HG03521 (cell line): ENCODE results near the gene ARRDC4.

Experiments used
- ATAC-seq: cut with Tn5 transposase; IDR thresholded peaks from one replicate; pipeline ENCODE4 v1.9.1; 2021; ENCODE audit warnings: mild to moderate bottlenecking, moderate library complexity; ENCODE audit not compliant: unreplicated experiment

ARRDC4 gene

GRCh38 chr15:97995881-97996603, 35.5 kb downstream of the ARRDC4 start:
- no peak for ATAC-seq

GRCh38 chr15:97998307-97999071, 38.0 kb downstream of the ARRDC4 start:
- ATAC-seq, result no peak

GRCh38 chr15:98000249-98001203, 40.0 kb downstream of the ARRDC4 start:
- no peak for ATAC-seq

GRCh38 chr15:98001663-98002194, 41.2 kb downstream of the ARRDC4 start:
- ATAC-seq, result no peak

GRCh38 chr15:98002419-98002818, 41.9 kb downstream of the ARRDC4 start:
- no peak for ATAC-seq

- ATAC-seq, result no peak
These were observed 42.4 kb downstream of the ARRDC4 start for GRCh38 chr15:98002866-98003265.

- ATAC-seq, result no peak
These were observed 43.0 kb downstream of the ARRDC4 start for GRCh38 chr15:98003518-98003917.

- no peak for ATAC-seq
These were observed 43.5 kb downstream of the ARRDC4 start for GRCh38 chr15:98003996-98004395.

GRCh38 chr15:98005659-98006058, 45.2 kb downstream of the ARRDC4 start:
- no peak for ATAC-seq

GRCh38 chr15:98009169-98009568, 48.7 kb downstream of the ARRDC4 start:
- ATAC-seq, result no peak

GRCh38 chr15:98009971-98010370, 49.5 kb downstream of the ARRDC4 start:
- ATAC-seq, result no peak

- ATAC-seq, result no peak
These were observed 51.9 kb downstream of the ARRDC4 start for GRCh38 chr15:98012354-98012753.

GRCh38 chr15:98013631-98014030, 53.1 kb downstream of the ARRDC4 start:
- ATAC-seq, result no peak

GRCh38 chr15:98017150-98017964, 56.9 kb downstream of the ARRDC4 start:
- ATAC-seq, result no peak

- no peak for ATAC-seq
These were observed 58.4 kb downstream of the ARRDC4 start for GRCh38 chr15:98018761-98019351.
